GM23338 (cell line): Measurements from ENCODE around the gene FRAT1. TPM values are rescaled to one million over a fixed set of nuclear protein-coding genes. Genes with fewer than 3 reads are reported as not detected.
A peak's percentile ranks its signal among the peaks of the same experiment; 100 is the strongest.

Experiments used
- ATAC-seq: fragments of 200-7000 bp; cut with Tn5 transposase; 3 replicates; pipeline ENCODE4 v1.9.1; 2020
- DNase-seq: peaks from one replicate; pipeline ENCODE4 v3.0.0-alpha.2; 2015; ENCODE audit warnings: low spot score
- H2AFZ ChIP-seq: fragments of 200-600 bp; sonication (generic); 2 replicates; pipeline ENCODE4 v1.8.0; 2016; ENCODE audit warnings: antibody characterized with exemption, mild to moderate bottlenecking, moderate library complexity
- H3F3A ChIP-seq: fragments of 200-600 bp; sonication (generic); replicated peaks from 2 replicates; pipeline ENCODE4 v1.8.0; 2017; ENCODE audit warnings: antibody characterized with exemption, mixed run types, low read depth
- H3K27ac ChIP-seq: fragments of 200-600 bp; sonication (generic); 2 replicates; pipeline ENCODE4 v1.6.1; 2016; ENCODE audit warnings: low read depth
- H3K27me3 ChIP-seq: fragments of 200-600 bp; sonication (generic); 2 replicates; pipeline ENCODE4 v1.8.0; 2016; ENCODE audit warnings: mild to moderate bottlenecking, mixed run types, moderate library complexity; ENCODE audit not compliant: insufficient read depth
- H3K36me3 ChIP-seq: fragments of 200-600 bp; sonication (generic); 2 replicates; pipeline ENCODE4 v1.8.0; 2016; ENCODE audit warnings: mild to moderate bottlenecking; ENCODE audit not compliant: insufficient read depth
- H3K4me1 ChIP-seq: fragments of 200-600 bp; sonication (generic); 2 replicates; pipeline ENCODE4 v1.8.0; 2016; ENCODE audit warnings: mild to moderate bottlenecking, moderate library complexity; ENCODE audit not compliant: insufficient read depth
- H3K4me2 ChIP-seq: fragments of 200-600 bp; sonication (generic); 2 replicates; pipeline ENCODE4 v1.7.1; 2017; ENCODE audit warnings: mixed run types
- H3K4me3 ChIP-seq: fragments of 200-600 bp; sonication (generic); 2 replicates; pipeline ENCODE4 v1.6.1; 2016; ENCODE audit warnings: mixed run types
- H3K79me2 ChIP-seq: fragments of 200-600 bp; sonication (generic); replicated peaks from 2 replicates; pipeline ENCODE4 v1.8.0; 2017; ENCODE audit warnings: mild to moderate bottlenecking; ENCODE audit not compliant: insufficient read depth
- H3K9me2 ChIP-seq: fragments of 200-600 bp; sonication (generic); 2 replicates; pipeline ENCODE4 v1.8.0; 2017; ENCODE audit not compliant: insufficient read depth
- H4K20me1 ChIP-seq: fragments of 200-600 bp; sonication (generic); replicated peaks from 2 replicates; pipeline ENCODE4 v1.8.0; 2017; ENCODE audit warnings: mild to moderate bottlenecking; ENCODE audit not compliant: insufficient read depth
- H3K27ac Mint-ChIP-seq: 2 replicates; pipeline ENCODE4 v1.8.0; 2020; ENCODE audit warnings: inconsistent platforms, mild to moderate bottlenecking, moderate library complexity, mixed read lengths
- H3K27me3 Mint-ChIP-seq: 3 replicates; pipeline ENCODE4 v1.8.0; 2022; ENCODE audit warnings: low read depth, mild to moderate bottlenecking, moderate library complexity, mixed read lengths, inconsistent platforms; ENCODE audit not compliant: insufficient read depth, poor library complexity
- H3K36me3 Mint-ChIP-seq: 3 replicates; pipeline ENCODE4 v1.8.0; 2021; ENCODE audit warnings: low read depth, mild to moderate bottlenecking, inconsistent platforms, moderate library complexity, mixed read lengths
- H3K4me1 Mint-ChIP-seq: 3 replicates; pipeline ENCODE4 v1.8.0; 2020; ENCODE audit warnings: mild to moderate bottlenecking, inconsistent platforms, mixed read lengths
- H3K4me3 Mint-ChIP-seq: 3 replicates; pipeline ENCODE4 v1.8.0; 2021; ENCODE audit warnings: moderate library complexity, mild to moderate bottlenecking, inconsistent platforms, mixed read lengths
- H3K9me3 Mint-ChIP-seq: 3 replicates; pipeline ENCODE4 v1.8.0; 2020; ENCODE audit warnings: moderate library complexity, mild to moderate bottlenecking, inconsistent platforms, mixed read lengths
- CTCF ChIP-seq, 2 experiments: fragments of 200-600 bp in 1 of 2; sonication (generic) in 1 of 2; conservative IDR thresholded peaks; 2 replicates each; pipeline versions ENCODE4 v1.5.1 to v1.6.1; 2016 to 2017; ENCODE audit warnings: antibody characterized with exemption in 2 of 2, low read depth in 2 of 2, mild to moderate bottlenecking in 2 of 2, moderate library complexity in 1 of 2
- EZH2 ChIP-seq: fragments of 200-600 bp; sonication (generic); IDR thresholded peaks from one replicate; pipeline ENCODE4 v1.8.0; 2017; ENCODE audit warnings: antibody characterized with exemption, mild to moderate bottlenecking, low read depth; ENCODE audit not compliant: unreplicated experiment
- EZH2phosphoT487 ChIP-seq: fragments of 200-600 bp; sonication (generic); IDR thresholded peaks from one replicate; pipeline ENCODE4 v1.8.1; 2018; ENCODE audit warnings: antibody characterized with exemption; ENCODE audit not compliant: unreplicated experiment
- JUNB ChIP-seq: IDR thresholded peaks from one replicate; pipeline ENCODE4 v1.6.1; 2016; ENCODE audit warnings: antibody characterized with exemption; ENCODE audit not compliant: unreplicated experiment
- NANOG ChIP-seq: IDR thresholded peaks from 2 replicates; pipeline ENCODE4 v1.6.1; 2016; ENCODE audit warnings: antibody characterized with exemption, borderline replicate concordance
- POLR2AphosphoS5 ChIP-seq: IDR thresholded peaks from 2 replicates; pipeline ENCODE4 v1.6.1; 2016; ENCODE audit warnings: antibody characterized with exemption, low read depth
- REST ChIP-seq: IDR thresholded peaks from one replicate; pipeline ENCODE4 v1.6.1; 2018; ENCODE audit warnings: antibody characterized with exemption; ENCODE audit not compliant: unreplicated experiment
- STAT1 ChIP-seq: IDR thresholded peaks from one replicate; pipeline ENCODE4 v1.6.1; 2016; ENCODE audit warnings: antibody characterized with exemption; ENCODE audit not compliant: unreplicated experiment
- ZNF114 ChIP-seq: fragments of 250-450 bp; sonication (Bioruptor Pico); IDR thresholded peaks from 2 replicates; pipeline ENCODE4 v1.5.0; 2020; ENCODE audit warnings: mild to moderate bottlenecking, moderate library complexity
- ZNF331 ChIP-seq: fragments of 250-450 bp; sonication (Bioruptor Pico); IDR thresholded peaks from 2 replicates; pipeline ENCODE4 v1.5.0; 2020; ENCODE audit warnings: low read depth, mild to moderate bottlenecking, moderate library complexity
- polyA plus RNA-seq: library from polyadenylated mRNA; unstranded; fragments of >200 nt; fragmentation: Nextera tagmentation; extraction: Ambion mirVana; gene quantifications from 2 replicates; pipeline ENCODE4 v1.2.1, GENCODE V29; 2016
- total RNA-seq: library from RNA; depleted of rRNA; stranded (reverse); fragments of >200 nt; shearing (Covaris generic); gene quantifications from 2 replicates; pipeline ENCODE4 v1.2.3, GENCODE V29; 2014

Gene FRAT1
- total and polyA plus RNA-seq, 2 experiments from 2014 or later, result 1.4 to 8.5 TPM

- TF ChIP-seq CTCF (conservative IDR thresholded peaks at IDR 0.05; ENCODE audit: low read depth in 2 of 2) (no peak), POLR2AphosphoS5 (no peak), REST (no peak), ZNF114 (CRISPR knock-in tag) (no peak), JUNB (no peak), STAT1 (no peak), NANOG (no peak), EZH2phosphoT487 (no peak), ZNF331 (no peak)
These were observed 4.4 kb upstream of the FRAT1 start (continued) for GRCh38 chr10:97314671-97315070.

- H3K4me2 ChIP-seq, result peak overlapping the region; percentile 96
- H4K20me1 ChIP-seq, result no peaks in the 10 kb centered on the region
- Mint-ChIP-seq H3K4me3 (peak overlapping the region; percentile 78), H3K27me3 (peaks cover 44% of the 10 kb centered on the region), H3K9me3 (no peaks in the 10 kb centered on the region), H3K36me3 (no peaks in the 10 kb centered on the region), H3K4me1 (peaks cover 23% of the 10 kb centered on the region), H3K27ac (no peak overlapping the region)
- peak overlapping the region; percentile 86 for H3K4me3 ChIP-seq
- H3K36me3 ChIP-seq, result no peaks in the 10 kb centered on the region
- peak overlapping the region; percentile 74; the same call in 1 of the 2 replicates for H2AFZ ChIP-seq
- H3K27ac ChIP-seq, result no peak overlapping the region
- H3K9me2 ChIP-seq, result no peaks in the 10 kb centered on the region
- peaks cover 28% of the 10 kb centered on the region for H3K27me3 ChIP-seq
- TF ChIP-seq EZH2 (no peak), CTCF (conservative IDR thresholded peaks at IDR 0.05; ENCODE audit: low read depth in 2 of 2) (peak in 1 of 2 experiments; percentile 31; a peak in 2 of 4 replicates)
- H3K4me1 ChIP-seq, result peaks cover 20% of the 10 kb centered on the region
- DNase-seq (peak; percentile 86), ATAC-seq (peak; percentile 67)
- H3K79me2 ChIP-seq, result no peaks in the 10 kb centered on the region
- peaks cover 9% of the 10 kb centered on the region for H3F3A ChIP-seq
These were observed 804 bp downstream of the FRAT1 start for GRCh38 chr10:97319671-97320479.
